ENCODE measurements around the gene TMEM169. TPM values are rescaled to one million over a fixed set of nuclear protein-coding genes. Genes with fewer than 3 reads are reported as not detected.
"Not testable (repeated sequence)": the region's sequence is repeated elsewhere in the genome, so short reads cannot be mapped to it uniquely, and the experiment has no call there.

Gene TMEM169
- total RNA-seq, 1 donor, result 0.36 TPM

DNA sequence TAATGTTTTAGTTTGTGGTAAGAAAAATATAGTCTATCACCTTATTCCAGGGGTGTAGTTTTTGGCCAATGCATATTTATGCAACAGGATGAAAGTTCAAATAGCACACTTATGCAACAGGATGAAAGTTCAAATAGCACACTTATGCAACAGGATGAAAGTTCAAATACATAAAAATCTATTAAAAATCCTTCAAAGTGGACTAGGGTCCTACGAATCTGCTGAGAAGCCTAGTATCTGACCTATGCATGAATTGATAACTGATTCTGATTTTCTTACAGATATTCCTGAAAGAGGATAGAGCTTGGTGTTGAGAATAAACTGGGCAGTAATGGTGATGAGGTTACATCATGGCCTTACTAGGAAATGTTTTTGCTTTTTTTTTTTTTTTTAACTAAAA is 2.9 kb upstream of the TMEM169 start:
- no peaks in the 10 kb centered on the region for H3K36me3 ChIP-seq (ENCODE audit: insufficient read depth, low read length)
- TF ChIP-seq, protein P1, sequence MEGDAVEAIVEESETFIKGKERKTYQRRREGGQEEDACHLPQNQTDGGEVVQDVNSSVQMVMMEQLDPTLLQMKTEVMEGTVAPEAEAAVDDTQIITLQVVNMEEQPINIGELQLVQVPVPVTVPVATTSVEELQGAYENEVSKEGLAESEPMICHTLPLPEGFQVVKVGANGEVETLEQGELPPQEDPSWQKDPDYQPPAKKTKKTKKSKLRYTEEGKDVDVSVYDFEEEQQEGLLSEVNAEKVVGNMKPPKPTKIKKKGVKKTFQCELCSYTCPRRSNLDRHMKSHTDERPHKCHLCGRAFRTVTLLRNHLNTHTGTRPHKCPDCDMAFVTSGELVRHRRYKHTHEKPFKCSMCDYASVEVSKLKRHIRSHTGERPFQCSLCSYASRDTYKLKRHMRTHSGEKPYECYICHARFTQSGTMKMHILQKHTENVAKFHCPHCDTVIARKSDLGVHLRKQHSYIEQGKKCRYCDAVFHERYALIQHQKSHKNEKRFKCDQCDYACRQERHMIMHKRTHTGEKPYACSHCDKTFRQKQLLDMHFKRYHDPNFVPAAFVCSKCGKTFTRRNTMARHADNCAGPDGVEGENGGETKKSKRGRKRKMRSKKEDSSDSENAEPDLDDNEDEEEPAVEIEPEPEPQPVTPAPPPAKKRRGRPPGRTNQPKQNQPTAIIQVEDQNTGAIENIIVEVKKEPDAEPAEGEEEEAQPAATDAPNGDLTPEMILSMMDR (IDR thresholded peaks at IDR 0.05; ENCODE audit: extremely low read depth, low read depth, low read length), result no peak
- H3K27me3 ChIP-seq (ENCODE audit: insufficient read depth, low read length), result no peaks in the 10 kb centered on the region
- H3K4me2 ChIP-seq (ENCODE audit: insufficient read depth, low read length), result no peak overlapping the region
- H4K20me1 ChIP-seq (ENCODE audit: insufficient read depth, low read length), result no peaks in the 10 kb centered on the region
- H2AFZ ChIP-seq (ENCODE audit: low read length), result no peak overlapping the region
- H3K9me3 ChIP-seq (ENCODE audit: low read depth, low read length), result no peaks in the 10 kb centered on the region
- no peaks in the 10 kb centered on the region for H3K79me2 ChIP-seq (ENCODE audit: insufficient read depth, low read length)
- DNase-seq (ENCODE audit: insufficient read length, low spot score, missing footprints), result no peak
- peaks cover 10% of the 10 kb centered on the region for H3K4me1 ChIP-seq (ENCODE audit: insufficient read depth, low read length)
- no peak overlapping the region for H3K27ac ChIP-seq (ENCODE audit: low read depth, low read length)
- H3K4me3 ChIP-seq (ENCODE audit: insufficient read depth, low read length), result no peak overlapping the region

DNA sequence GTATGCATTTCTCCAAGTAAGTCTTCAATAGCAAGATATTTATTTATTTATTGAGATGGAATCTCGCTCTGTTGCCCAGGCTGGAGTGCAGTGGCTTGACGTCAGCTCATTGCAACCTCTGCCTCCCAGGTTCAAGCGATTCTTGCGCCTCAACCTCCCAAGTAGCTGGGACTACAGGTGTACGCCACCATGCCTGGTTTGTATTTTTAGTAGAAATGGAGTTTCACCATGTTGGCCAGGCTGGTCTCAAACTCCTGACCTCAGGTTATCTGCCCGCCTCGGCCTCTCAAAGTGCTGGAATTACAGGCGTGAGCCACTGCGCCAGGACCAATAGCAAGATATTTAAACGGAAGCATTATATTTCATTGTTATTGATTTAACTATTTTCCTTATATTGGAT is 1.7 kb upstream of the TMEM169 start:
- not testable (repeated sequence) for H2AFZ ChIP-seq (ENCODE audit: low read length); H3K79me2 ChIP-seq (ENCODE audit: insufficient read depth, low read length); H3K4me2 ChIP-seq (ENCODE audit: insufficient read depth, low read length); DNase-seq (ENCODE audit: insufficient read length, low spot score, missing footprints); H4K20me1 ChIP-seq (ENCODE audit: insufficient read depth, low read length); H3K4me3 ChIP-seq (ENCODE audit: insufficient read depth, low read length); H3K9me3 ChIP-seq (ENCODE audit: low read depth, low read length); H3K36me3 ChIP-seq (ENCODE audit: insufficient read depth, low read length); H3K27me3 ChIP-seq (ENCODE audit: insufficient read depth, low read length); H3K27ac ChIP-seq (ENCODE audit: low read depth, low read length)
- H3K4me1 ChIP-seq (ENCODE audit: insufficient read depth, low read length), result peaks cover 13% of the 10 kb centered on the region

DNA sequence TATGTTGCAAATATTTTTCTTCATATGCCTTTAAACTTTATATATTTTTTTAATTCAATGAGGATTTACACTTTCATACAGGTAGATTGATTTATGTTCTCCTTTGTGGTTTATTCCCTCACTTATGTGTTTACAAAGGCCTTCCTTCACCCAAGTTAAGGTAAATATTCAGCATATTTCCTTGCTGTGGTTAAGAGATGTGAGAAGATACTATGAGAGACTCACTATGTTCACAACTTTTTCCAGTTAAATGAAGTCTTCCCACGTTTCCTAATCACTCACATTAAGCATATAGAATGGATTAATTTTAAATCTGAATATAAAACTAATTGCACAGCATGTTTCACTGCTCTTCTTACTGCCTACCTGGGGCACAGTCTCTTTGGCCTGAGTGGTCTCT is 707 bp upstream of the TMEM169 start:
- Histone ChIP-seq H3K27me3 (ENCODE audit: insufficient read depth, low read length) (no peaks in the 10 kb centered on the region), H3K4me3 (ENCODE audit: insufficient read depth, low read length) (peak overlapping the region; percentile 89), H2AFZ (ENCODE audit: low read length) (peak overlapping the region; percentile 98), H4K20me1 (ENCODE audit: insufficient read depth, low read length) (no peaks in the 10 kb centered on the region), H3K4me1 (ENCODE audit: insufficient read depth, low read length) (peaks cover 13% of the 10 kb centered on the region), H3K27ac (ENCODE audit: low read depth, low read length) (no peak overlapping the region), H3K36me3 (ENCODE audit: insufficient read depth, low read length) (no peaks in the 10 kb centered on the region), H3K79me2 (ENCODE audit: insufficient read depth, low read length) (no peaks in the 10 kb centered on the region), H3K9me3 (ENCODE audit: low read depth, low read length) (no peaks in the 10 kb centered on the region), H3K4me2 (ENCODE audit: insufficient read depth, low read length) (peak overlapping the region; percentile 95)
- DNase-seq (ENCODE audit: insufficient read length, low spot score, missing footprints), result no peak
- TF ChIP-seq, protein P1 (IDR thresholded peaks at IDR 0.05; ENCODE audit: extremely low read depth, low read depth, low read length), result no peak

DNA sequence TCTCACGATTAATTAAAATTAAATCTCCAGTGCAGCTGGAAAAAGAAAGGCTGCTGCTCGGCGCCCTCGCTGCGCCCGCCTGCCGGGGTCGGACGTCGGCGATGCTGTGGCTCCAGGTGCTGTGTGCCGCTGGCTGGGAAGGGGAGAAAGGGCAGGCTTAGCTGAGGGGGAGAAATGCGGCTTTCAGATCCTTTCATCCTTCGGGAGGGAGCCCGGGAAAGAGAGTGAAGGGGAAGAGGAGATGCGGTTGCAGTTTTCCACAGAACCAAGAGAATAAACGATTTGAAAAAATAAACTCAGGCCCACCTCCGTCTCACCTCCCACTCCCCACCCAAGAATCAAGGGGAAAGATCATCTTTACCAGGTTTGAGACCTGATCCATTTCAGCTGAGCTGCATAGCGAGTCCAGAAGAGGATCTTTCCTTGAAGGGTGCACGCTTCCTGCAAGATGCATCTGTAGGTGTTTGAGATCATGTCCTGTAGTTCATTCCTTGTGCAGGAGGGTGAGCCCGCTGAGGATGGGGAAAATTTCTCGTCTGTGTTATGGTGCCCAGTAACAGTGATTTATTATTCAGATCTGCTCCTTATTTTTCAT is 495 bp downstream of the TMEM169 start:
- peak overlapping the region; percentile 95 for H3K4me2 ChIP-seq (ENCODE audit: insufficient read depth, low read length)
- H3K27me3 ChIP-seq (ENCODE audit: insufficient read depth, low read length), result no peaks in the 10 kb centered on the region
- peak; percentile 84 for DNase-seq (ENCODE audit: insufficient read length, low spot score, missing footprints)
- no peaks in the 10 kb centered on the region for H3K9me3 ChIP-seq (ENCODE audit: low read depth, low read length)
- H3K27ac ChIP-seq (ENCODE audit: low read depth, low read length), result peak overlapping the region; percentile 8
- H2AFZ ChIP-seq (ENCODE audit: low read length), result peak overlapping the region; percentile 98
- TF ChIP-seq, protein P1 (IDR thresholded peaks at IDR 0.05; ENCODE audit: extremely low read depth, low read depth, low read length), result no peak
- H3K4me1 ChIP-seq (ENCODE audit: insufficient read depth, low read length), result peaks cover 13% of the 10 kb centered on the region
- H4K20me1 ChIP-seq (ENCODE audit: insufficient read depth, low read length), result no peaks in the 10 kb centered on the region
- H3K36me3 ChIP-seq (ENCODE audit: insufficient read depth, low read length), result no peaks in the 10 kb centered on the region
- no peaks in the 10 kb centered on the region for H3K79me2 ChIP-seq (ENCODE audit: insufficient read depth, low read length)
- H3K4me3 ChIP-seq (ENCODE audit: insufficient read depth, low read length), result peak overlapping the region; percentile 89
